GM21526 (cell line): ENCODE measurements around the gene FSTL5.

Experiments
- ATAC-seq: cut with Tn5 transposase; IDR thresholded peaks from one replicate; pipeline ENCODE4 v1.9.1; 2021; ENCODE audit warnings: moderate library complexity; ENCODE audit not compliant: unreplicated experiment, low FRiP score

The FSTL5 gene

GRCh38 chr4:161949946-161950725, 213.7 kb downstream of the FSTL5 start:
- ATAC-seq: no peak

GRCh38 chr4:161948026-161948770, 215.6 kb downstream of the FSTL5 start:
- ATAC-seq: no peak

DNA sequence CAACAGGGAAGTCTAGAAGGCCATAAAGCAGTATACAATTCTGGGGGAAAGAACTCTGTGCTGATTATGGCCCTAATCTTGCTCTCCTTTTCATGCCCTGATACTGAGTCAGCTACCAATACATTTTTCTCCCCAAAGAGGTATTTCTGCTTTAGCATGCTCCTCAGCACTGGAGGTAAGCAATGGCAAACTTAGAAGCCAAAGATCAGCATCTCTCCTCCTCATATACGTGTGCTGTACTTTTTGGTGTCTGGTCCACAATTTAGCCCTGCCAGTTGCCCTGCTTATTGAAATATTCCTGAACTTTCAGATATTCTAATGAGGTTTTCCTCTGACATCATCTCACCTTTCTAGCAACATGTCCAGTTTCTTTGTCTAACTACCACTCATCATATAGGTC, 226.2 kb downstream of the FSTL5 start:
- ATAC-seq: no peak

GRCh38 chr4:161936625-161937550, 226.9 kb downstream of the FSTL5 start:
- ATAC-seq: no peak

GRCh38 chr4:161931089-161931488, 232.7 kb downstream of the FSTL5 start:
- no peak for ATAC-seq

GRCh38 chr4:161929956-161930355, 233.8 kb downstream of the FSTL5 start:
- no peak for ATAC-seq

DNA sequence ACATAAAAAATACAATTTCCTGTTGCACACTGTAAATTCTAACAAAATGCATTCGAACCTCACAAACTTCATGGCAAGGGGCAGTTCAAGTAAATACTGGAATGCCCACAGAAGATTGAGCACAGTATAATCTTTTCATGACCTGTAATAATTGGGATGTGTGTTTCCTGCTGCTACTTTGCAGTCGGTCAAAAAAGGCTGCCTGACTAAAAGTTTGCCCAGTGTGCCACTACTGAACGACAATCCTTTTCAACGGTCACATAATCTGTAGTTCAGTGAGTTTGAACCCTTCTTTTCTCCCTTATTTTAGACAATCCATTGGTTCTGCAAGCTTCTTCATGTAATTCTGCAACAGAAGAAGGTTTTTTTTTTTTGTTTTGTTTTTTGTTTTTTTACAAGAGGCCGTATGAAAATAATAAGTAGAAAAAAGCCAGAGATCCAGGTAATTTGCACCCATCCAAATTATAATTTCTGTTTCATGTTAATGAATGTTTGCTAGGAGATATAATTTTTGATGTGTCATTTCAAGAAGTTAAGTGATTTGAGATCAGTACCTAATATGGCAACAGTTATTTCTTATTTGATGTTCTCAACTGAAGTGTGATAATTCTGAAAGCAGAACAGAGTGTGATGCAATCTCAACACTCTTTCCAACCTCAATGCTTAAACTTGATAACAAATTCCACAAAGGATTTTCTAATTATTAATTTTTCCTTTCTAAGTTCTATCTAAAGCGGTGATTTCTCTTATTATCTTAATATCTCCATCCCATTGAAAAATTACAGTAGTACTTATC, 237.6 kb downstream of the FSTL5 start:
- ATAC-seq: no peak

DNA sequence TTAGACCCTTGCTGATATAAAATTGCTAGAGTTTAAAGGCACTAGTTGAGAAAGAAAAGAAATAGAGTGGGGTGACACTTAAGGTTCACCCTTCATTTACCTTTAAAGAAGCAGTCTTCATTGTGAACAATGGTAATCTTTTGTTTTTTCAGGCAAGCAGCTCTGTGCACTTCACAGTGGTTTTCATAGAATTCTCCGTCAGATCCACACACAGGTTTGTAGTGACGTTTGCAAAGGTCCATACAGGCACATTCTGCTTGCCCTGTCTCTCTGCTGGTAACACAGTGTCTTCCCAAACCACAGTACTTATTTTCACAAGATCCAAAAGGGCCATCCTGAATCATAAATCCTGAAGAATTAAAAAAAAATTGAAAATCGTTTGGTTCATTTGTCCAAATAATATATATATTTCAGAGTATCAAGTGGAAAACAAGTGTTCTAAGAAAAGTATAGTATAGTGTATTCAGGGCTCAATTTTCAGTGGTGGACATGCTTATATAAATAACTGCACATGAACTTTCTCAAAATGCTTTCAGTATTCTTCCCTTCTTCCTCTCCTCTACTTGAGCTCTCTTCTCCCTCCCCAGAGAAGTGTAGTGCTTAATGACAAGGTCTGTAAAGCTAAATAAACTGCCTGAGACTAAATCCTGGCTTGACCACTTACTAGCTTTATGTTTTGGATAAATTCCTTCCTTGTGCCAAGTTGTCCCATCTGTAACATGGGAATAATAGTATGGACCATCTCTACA, 243.3 kb downstream of the FSTL5 start:
- ATAC-seq: no peak

DNA sequence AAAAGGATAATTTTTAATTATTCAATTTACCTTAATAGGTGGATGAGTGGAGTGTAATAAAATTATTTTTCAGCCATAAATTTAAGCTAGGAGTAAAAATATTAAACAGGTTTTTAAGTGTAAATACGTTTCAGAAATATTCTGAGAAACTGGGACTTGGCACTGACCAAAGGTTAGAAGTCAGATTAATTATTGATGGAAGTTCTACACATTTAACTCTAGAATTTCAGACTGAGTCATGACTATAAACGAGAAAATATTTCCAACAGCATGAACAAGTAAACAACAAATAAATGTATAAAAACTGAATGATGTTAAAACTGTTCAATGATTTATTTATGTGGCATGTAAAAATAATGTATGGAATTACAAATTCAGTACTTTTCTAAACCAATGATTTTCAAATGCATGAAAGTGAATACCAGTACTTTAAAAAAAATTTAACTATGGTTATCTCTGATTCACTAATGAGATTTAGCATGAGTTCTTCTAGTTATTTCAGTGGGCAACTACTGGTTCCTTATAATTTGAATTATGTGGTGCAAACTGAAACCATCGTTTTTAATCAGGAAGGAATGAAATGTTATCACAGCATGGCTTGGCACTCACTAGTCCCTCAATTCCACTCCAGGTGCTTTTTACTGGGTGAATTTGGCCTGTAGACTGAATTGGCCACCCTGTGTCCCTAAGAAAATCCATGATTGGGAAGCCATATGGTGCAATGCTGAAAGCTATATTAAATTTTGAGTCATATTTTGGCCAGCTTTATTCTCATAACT, 244.2 kb downstream of the FSTL5 start:
- ATAC-seq: no peak

GRCh38 chr4:161916035-161916434, 247.8 kb downstream of the FSTL5 start:
- no peak for ATAC-seq

GRCh38 chr4:161907590-161907955, 256.2 kb downstream of the FSTL5 start:
- no peak for ATAC-seq

DNA sequence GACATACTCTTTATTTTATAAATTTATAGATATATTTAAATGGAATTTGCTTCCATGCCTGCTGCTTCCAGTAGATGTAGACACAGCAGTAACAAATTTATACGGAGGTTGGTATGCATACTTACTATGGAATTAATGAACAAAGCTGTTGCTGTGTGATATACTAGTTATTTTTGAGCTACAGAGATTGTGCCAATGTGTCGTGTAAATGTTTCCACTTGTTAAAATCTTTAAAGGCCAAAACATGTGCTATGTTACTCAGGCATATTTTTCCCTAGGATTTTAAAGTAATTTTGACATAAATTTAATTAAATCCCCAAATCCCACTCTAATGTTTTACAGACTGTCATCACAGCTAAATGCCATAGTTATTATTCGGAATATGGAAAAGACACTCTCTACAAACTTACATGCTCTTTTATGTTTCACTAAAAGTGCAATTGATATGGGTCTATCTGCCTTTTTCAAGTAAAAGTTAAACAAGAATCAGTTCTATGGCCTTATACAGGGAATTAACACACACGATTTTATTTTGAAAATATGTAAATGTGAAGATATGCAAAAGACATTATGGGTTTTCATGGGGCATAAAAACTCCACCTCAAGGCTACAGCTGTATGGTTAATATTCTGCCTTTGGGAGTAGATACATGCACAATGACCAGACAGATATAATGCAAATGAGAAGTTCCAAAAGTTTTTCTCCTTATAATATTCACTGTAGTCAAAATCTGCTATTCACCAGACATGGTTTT, 256.8 kb downstream of the FSTL5 start:
- no peak for ATAC-seq

DNA sequence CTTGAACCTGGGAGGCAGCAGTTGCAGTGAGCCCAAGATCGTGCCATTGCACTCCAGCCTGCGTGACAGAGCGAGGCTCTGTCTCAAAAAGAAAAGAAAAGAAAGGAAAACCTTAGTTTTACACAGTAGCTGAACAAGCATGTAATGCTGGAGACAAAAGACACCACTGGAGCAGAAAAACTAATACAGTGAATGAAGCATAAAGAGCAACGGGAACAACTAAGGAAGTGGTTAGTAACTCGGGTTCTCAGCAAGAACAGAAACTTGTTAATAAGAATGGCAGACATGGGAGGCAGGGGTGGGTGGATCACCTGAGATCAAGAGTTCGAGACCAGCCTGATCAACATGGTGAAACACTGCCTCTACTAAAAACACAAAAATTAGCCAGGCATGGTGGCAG, 263.7 kb downstream of the FSTL5 start:
- ATAC-seq: no peak

GRCh38 chr4:161894493-161895167, 269.2 kb downstream of the FSTL5 start:
- ATAC-seq: no peak

GRCh38 chr4:161894014-161894413, 269.8 kb downstream of the FSTL5 start:
- no peak for ATAC-seq

- ATAC-seq: no peak
Observed at GRCh38 chr4:161893566-161893965, 270.2 kb downstream of the FSTL5 start.

GRCh38 chr4:161892951-161893350, 270.8 kb downstream of the FSTL5 start:
- ATAC-seq: no peak

GRCh38 chr4:161883157-161883556, 280.6 kb downstream of the FSTL5 start:
- no peak for ATAC-seq
